GM23338 (cell line): ENCODE results near the gene MRNIP.

Experiments used
- EZH2 ChIP-seq: fragments of 200-600 bp; sonication (generic); IDR thresholded peaks from one replicate; pipeline ENCODE4 v1.8.0; 2017; ENCODE audit warnings: antibody characterized with exemption, mild to moderate bottlenecking, low read depth; ENCODE audit not compliant: unreplicated experiment
- POLR2AphosphoS5 ChIP-seq: IDR thresholded peaks from 2 replicates; pipeline ENCODE4 v1.6.1; 2016; ENCODE audit warnings: antibody characterized with exemption, low read depth
- TF ChIP-seq, protein P1 (sequence below): IDR thresholded peaks from one replicate; pipeline ENCODE4 v1.6.1; 2018; ENCODE audit warnings: antibody characterized with exemption; ENCODE audit not compliant: unreplicated experiment
- TF ChIP-seq, protein P2 (sequence below), 2 experiments: fragments of 200-600 bp in 1 of 2; sonication (generic) in 1 of 2; conservative IDR thresholded peaks; 2 replicates each; pipeline versions ENCODE4 v1.5.1 to v1.6.1; 2016 to 2017; ENCODE audit warnings: antibody characterized with exemption in 2 of 2, low read depth in 2 of 2, mild to moderate bottlenecking in 2 of 2, moderate library complexity in 1 of 2

DNA sequence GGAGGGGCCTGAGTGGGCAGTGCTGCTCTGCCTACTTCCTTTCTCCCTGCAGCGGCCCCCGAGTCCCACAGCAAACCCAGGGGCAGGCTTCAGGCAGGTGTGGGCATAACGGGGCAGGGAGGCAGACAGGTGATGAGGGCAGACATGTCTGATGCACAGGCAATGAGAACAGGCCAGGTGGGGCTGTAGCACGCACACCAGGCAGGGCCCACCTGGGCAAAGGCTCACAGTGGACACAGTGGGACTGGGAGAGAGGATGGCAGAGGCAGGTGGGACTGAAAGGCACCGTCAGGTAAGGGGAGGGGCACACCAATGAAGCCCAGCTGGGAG is 59.0 kb downstream of the MRNIP start:
- TF ChIP-seq POLR2AphosphoS5 (no peak), EZH2 (no peak)
- TF ChIP-seq, protein P1, sequence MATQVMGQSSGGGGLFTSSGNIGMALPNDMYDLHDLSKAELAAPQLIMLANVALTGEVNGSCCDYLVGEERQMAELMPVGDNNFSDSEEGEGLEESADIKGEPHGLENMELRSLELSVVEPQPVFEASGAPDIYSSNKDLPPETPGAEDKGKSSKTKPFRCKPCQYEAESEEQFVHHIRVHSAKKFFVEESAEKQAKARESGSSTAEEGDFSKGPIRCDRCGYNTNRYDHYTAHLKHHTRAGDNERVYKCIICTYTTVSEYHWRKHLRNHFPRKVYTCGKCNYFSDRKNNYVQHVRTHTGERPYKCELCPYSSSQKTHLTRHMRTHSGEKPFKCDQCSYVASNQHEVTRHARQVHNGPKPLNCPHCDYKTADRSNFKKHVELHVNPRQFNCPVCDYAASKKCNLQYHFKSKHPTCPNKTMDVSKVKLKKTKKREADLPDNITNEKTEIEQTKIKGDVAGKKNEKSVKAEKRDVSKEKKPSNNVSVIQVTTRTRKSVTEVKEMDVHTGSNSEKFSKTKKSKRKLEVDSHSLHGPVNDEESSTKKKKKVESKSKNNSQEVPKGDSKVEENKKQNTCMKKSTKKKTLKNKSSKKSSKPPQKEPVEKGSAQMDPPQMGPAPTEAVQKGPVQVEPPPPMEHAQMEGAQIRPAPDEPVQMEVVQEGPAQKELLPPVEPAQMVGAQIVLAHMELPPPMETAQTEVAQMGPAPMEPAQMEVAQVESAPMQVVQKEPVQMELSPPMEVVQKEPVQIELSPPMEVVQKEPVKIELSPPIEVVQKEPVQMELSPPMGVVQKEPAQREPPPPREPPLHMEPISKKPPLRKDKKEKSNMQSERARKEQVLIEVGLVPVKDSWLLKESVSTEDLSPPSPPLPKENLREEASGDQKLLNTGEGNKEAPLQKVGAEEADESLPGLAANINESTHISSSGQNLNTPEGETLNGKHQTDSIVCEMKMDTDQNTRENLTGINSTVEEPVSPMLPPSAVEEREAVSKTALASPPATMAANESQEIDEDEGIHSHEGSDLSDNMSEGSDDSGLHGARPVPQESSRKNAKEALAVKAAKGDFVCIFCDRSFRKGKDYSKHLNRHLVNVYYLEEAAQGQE = no peak
- TF ChIP-seq, protein P2, sequence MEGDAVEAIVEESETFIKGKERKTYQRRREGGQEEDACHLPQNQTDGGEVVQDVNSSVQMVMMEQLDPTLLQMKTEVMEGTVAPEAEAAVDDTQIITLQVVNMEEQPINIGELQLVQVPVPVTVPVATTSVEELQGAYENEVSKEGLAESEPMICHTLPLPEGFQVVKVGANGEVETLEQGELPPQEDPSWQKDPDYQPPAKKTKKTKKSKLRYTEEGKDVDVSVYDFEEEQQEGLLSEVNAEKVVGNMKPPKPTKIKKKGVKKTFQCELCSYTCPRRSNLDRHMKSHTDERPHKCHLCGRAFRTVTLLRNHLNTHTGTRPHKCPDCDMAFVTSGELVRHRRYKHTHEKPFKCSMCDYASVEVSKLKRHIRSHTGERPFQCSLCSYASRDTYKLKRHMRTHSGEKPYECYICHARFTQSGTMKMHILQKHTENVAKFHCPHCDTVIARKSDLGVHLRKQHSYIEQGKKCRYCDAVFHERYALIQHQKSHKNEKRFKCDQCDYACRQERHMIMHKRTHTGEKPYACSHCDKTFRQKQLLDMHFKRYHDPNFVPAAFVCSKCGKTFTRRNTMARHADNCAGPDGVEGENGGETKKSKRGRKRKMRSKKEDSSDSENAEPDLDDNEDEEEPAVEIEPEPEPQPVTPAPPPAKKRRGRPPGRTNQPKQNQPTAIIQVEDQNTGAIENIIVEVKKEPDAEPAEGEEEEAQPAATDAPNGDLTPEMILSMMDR (conservative IDR thresholded peaks at IDR 0.05; ENCODE audit: low read depth in 2 of 2) = no peak
